SK-N-SH (cell line): ENCODE measurements around the gene ZDHHC14. TPM values are rescaled to one million over a fixed set of nuclear protein-coding genes. Genes with fewer than 3 reads are reported as not detected.

Experiments used
- CTCF ChIA-PET: fragments of 300-600, 350-600 bp; formaldehyde crosslinking; extraction: SDS; loops from one replicate; lab custom pipeline; 2021; lab: Yijun Ruan, JAX
- POLR2A ChIA-PET: fragments of 350-600 bp; sonication (Branson Sonifier 250); formaldehyde crosslinking; extraction: SDS; loops from one replicate; lab custom pipeline; 2020; ENCODE audit warnings: antibody characterized with exemption, inconsistent platforms; lab: Yijun Ruan, JAX
- DNase-seq: peaks from one replicate; pipeline ENCODE4 v3.0.0; 2012
- H2AFZ ChIP-seq: fragments of 200-600 bp; sonication (generic); 2 replicates; pipeline ENCODE4 v1.8.1; 2016; ENCODE audit warnings: antibody characterized with exemption, mild to moderate bottlenecking, low read depth
- H3F3A ChIP-seq: fragments of 200-600 bp; sonication (generic); replicated peaks from 2 replicates; pipeline ENCODE3; 2016; ENCODE audit warnings: antibody characterized with exemption, mild to moderate bottlenecking; ENCODE audit not compliant: insufficient read depth
- H3K27ac ChIP-seq, 2 experiments: fragments of 200-500 bp in 1 of 2; fragments of 200-600 bp in 1 of 2; sonication (Bioruptor generic) in 1 of 2; sonication (generic), shearing (Covaris generic) in 1 of 2; 2 replicates each; pipeline versions ENCODE4 v1.5.1 to v1.6.1; 2014 to 2016; ENCODE audit warnings: low read depth in 2 of 2, inconsistent platforms in 1 of 2, low read length in 1 of 2, mild to moderate bottlenecking in 1 of 2, mixed read lengths in 1 of 2
- H3K27me3 ChIP-seq: fragments of 200-600 bp; sonication (generic), shearing (Covaris generic); 2 replicates; pipeline ENCODE4 v1.6.1; 2016; ENCODE audit warnings: mixed run types; ENCODE audit not compliant: insufficient read depth
- H3K36me3 ChIP-seq, 2 experiments: fragments of 200-500 bp in 1 of 2; fragments of 200-600 bp in 1 of 2; sonication (Bioruptor generic) in 1 of 2; sonication (generic) in 1 of 2; replicated peaks in 1 of 2; 2 replicates each; pipeline versions ENCODE3 to v1.5.1; 2014 to 2016; ENCODE audit warnings: low read length in 1 of 2, mild to moderate bottlenecking in 1 of 2; ENCODE audit not compliant: insufficient read depth in 2 of 2, control insufficient read depth in 1 of 2
- H3K4me1 ChIP-seq, 2 experiments: fragments of 200-500 bp in 1 of 2; fragments of 200-600 bp in 1 of 2; sonication (Bioruptor generic) in 1 of 2; sonication (generic), shearing (Covaris generic) in 1 of 2; 2 replicates each; pipeline versions ENCODE4 v1.5.1 to v1.6.1; 2014 to 2016; ENCODE audit warnings: low read depth in 1 of 2, low read length in 1 of 2, mixed run types in 1 of 2; ENCODE audit not compliant: insufficient read depth in 2 of 2, control insufficient read depth in 1 of 2
- H3K4me2 ChIP-seq: fragments of 200-600 bp; sonication (generic), shearing (Covaris generic); 2 replicates; pipeline ENCODE4 v1.6.1; 2017; ENCODE audit warnings: mixed run types
- H3K4me3 ChIP-seq, 2 experiments: fragments of 200-500 bp in 1 of 2; fragments of 200-600 bp in 1 of 2; sonication (Bioruptor generic) in 1 of 2; sonication (generic), shearing (Covaris generic) in 1 of 2; 2 replicates each; pipeline versions ENCODE4 v1.5.1 to v1.8.1; 2014 to 2016; ENCODE audit warnings: low read depth in 2 of 2, inconsistent platforms in 1 of 2, low read length in 1 of 2, mild to moderate bottlenecking in 1 of 2, mixed read lengths in 1 of 2, moderate library complexity in 1 of 2
- H3K79me2 ChIP-seq: fragments of 200-600 bp; sonication (generic); 2 replicates; pipeline ENCODE4 v1.8.1; 2017; ENCODE audit warnings: mild to moderate bottlenecking; ENCODE audit not compliant: insufficient read depth
- H3K9ac ChIP-seq: fragments of 200-600 bp; sonication (generic); 2 replicates; pipeline ENCODE4 v1.6.1; 2017; ENCODE audit warnings: mixed run types
- H3K9me2 ChIP-seq: fragments of 200-600 bp; sonication (generic); 2 replicates; pipeline ENCODE4 v1.6.1; 2017; ENCODE audit warnings: mixed run types
- H3K9me3 ChIP-seq: fragments of 200-600 bp; sonication (generic); 2 replicates; pipeline ENCODE4 v1.6.1; 2017; ENCODE audit warnings: mixed run types, mild to moderate bottlenecking, moderate library complexity
- H4K20me1 ChIP-seq: fragments of 200-600 bp; sonication (generic); 2 replicates; pipeline ENCODE4 v1.6.1; 2017; ENCODE audit warnings: mild to moderate bottlenecking, mixed run types; ENCODE audit not compliant: insufficient read depth
- CHD2 ChIP-seq: fragments of 150-350 bp; IDR thresholded peaks from 2 replicates; pipeline ENCODE4 v1.6.1; 2018; ENCODE audit warnings: low read length; ENCODE audit not compliant: partially characterized antibody
- ELF1 ChIP-seq: IDR thresholded peaks from 2 replicates; pipeline ENCODE4 v1.4.0; 2012
- EP300 ChIP-seq, 2 experiments: IDR thresholded peaks; 2 replicates each; pipeline versions ENCODE4 v1.4.0 to v1.6.1; 2012; ENCODE audit warnings: borderline replicate concordance in 1 of 2, low read depth in 1 of 2, low read length in 1 of 2
- FOXJ3 ChIP-seq: sonication (generic); formaldehyde crosslinking; IDR thresholded peaks from 2 replicates; pipeline ENCODE4 v1.5.1; 2020; ENCODE audit warnings: mild to moderate bottlenecking, missing genetic modification reagents
- FOXM1 ChIP-seq: IDR thresholded peaks from 2 replicates; pipeline ENCODE4 v1.4.0; 2012; ENCODE audit warnings: low read depth, mild to moderate bottlenecking
- GATA2 ChIP-seq: sonication (generic); formaldehyde crosslinking; IDR thresholded peaks from 2 replicates; pipeline ENCODE4 v1.5.0; 2020; ENCODE audit warnings: mild to moderate bottlenecking, missing genetic modification reagents
- IRF3 ChIP-seq: fragments of 150-350 bp; IDR thresholded peaks from 2 replicates; pipeline ENCODE4 v1.6.1; 2016; ENCODE audit warnings: mild to moderate bottlenecking, low read depth, low read length
- JUND ChIP-seq: IDR thresholded peaks from 2 replicates; pipeline ENCODE4 v1.4.0; 2012
- MXI1 ChIP-seq: IDR thresholded peaks from 2 replicates; pipeline ENCODE4 v1.6.1; 2012; ENCODE audit warnings: mild to moderate bottlenecking, low read depth, low read length, improper control_type of control experiment
- NRF1 ChIP-seq: IDR thresholded peaks from 2 replicates; pipeline ENCODE4 v1.6.1; 2012; ENCODE audit warnings: low read depth, mild to moderate bottlenecking, low read length
- RCOR1 ChIP-seq: fragments of 150-350 bp; IDR thresholded peaks from 2 replicates; pipeline ENCODE4 v1.6.1; 2017; ENCODE audit warnings: antibody characterized with exemption, low read length
- RXRA ChIP-seq: IDR thresholded peaks from 2 replicates; pipeline ENCODE4 v1.4.0; 2012; ENCODE audit warnings: low read depth, mild to moderate bottlenecking, borderline replicate concordance
- TAF1 ChIP-seq: IDR thresholded peaks from 2 replicates; pipeline ENCODE4 v1.6.1; 2012; ENCODE audit warnings: low read depth, mild to moderate bottlenecking, low read length, moderate library complexity, borderline replicate concordance
- TEAD4 ChIP-seq: IDR thresholded peaks from 2 replicates; pipeline ENCODE4 v1.4.0; 2012; ENCODE audit warnings: mild to moderate bottlenecking, borderline replicate concordance; ENCODE audit not compliant: insufficient read depth
- YY1 ChIP-seq: IDR thresholded peaks from 2 replicates; pipeline ENCODE4 v1.4.0; 2012; ENCODE audit warnings: low read depth, mild to moderate bottlenecking
- WGBS: methylation state at CpG from one replicate; pipeline ENCODE4 v1.1.6; 2017; ENCODE audit warnings: low lambda C conversion rate; 5-methylcytosine and 5-hydroxymethylcytosine counted together
- polyA plus RNA-seq, 3 experiments: library from polyadenylated mRNA; depleted of rRNA; stranded (reverse); fragments of >200 nt; gene quantifications; 2 replicates each; pipeline ENCODE4 v1.2.3, GENCODE V29; 2012
- TF ChIP-seq, protein P1 (sequence below): IDR thresholded peaks from 2 replicates; pipeline ENCODE4 v1.4.0; 2012; ENCODE audit warnings: low read depth, borderline replicate concordance

The ZDHHC14 gene
- polyA plus RNA-seq, 1 of the 3 experiments (the other 2 are of a cell fraction): 5.4 TPM

DNA sequence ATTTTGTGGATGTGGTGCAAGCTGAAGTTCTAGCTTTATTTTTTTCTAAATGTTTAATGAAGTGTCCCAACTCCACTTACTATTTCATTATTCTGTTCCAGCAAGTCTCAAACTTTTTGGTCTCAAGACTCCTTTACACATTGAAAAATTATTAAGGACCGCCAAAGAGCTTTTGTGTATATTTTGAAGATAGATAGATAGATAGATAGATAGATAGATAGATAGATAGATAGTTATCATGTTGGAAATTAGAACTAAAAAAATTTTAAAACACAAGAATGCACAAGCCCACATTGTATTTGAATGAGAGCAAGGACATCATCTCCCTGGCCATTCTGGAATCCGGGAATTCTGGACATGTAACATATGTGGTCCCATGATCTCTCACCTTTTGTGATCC, 260.8 kb downstream of the ZDHHC14 start:
- Histone ChIP-seq H3F3A (no peaks in the 10 kb centered on the region), H3K36me3 (no peaks in the 10 kb centered on the region), H3K79me2 (no peaks in the 10 kb centered on the region), H3K9ac (no peak overlapping the region), H4K20me1 (no peaks in the 10 kb centered on the region), H3K4me2 (no peak overlapping the region), H3K27me3 (no peaks in the 10 kb centered on the region), H3K4me3 (no peak overlapping the region), H2AFZ (no peak overlapping the region), H3K4me1 (peaks cover 0 to 9% of the 10 kb centered on the region in 2 experiments; a peak in 1 of 4 replicates), H3K27ac (no peak overlapping the region), H3K9me2 (no peaks in the 10 kb centered on the region), H3K9me3 (no peaks in the 10 kb centered on the region)
- POLR2A ChIA-PET: no interaction called here
- 92% methylated on average over 2 of the region's 2 CpGs for WGBS
- DNase-seq: no peak
- CTCF ChIA-PET: interaction anchor here (0.6 kb wide), 1 partner anchor 609 kb away, joined by 3 read pairs; no protein-coding TSS in a partner anchor
- TF ChIP-seq TAF1: no peak
- TF ChIP-seq GATA2 (CRISPR knock-in tag): no peak
- TF ChIP-seq, protein P1, sequence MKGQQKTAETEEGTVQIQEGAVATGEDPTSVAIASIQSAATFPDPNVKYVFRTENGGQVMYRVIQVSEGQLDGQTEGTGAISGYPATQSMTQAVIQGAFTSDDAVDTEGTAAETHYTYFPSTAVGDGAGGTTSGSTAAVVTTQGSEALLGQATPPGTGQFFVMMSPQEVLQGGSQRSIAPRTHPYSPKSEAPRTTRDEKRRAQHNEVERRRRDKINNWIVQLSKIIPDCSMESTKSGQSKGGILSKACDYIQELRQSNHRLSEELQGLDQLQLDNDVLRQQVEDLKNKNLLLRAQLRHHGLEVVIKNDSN: no peak
- no peak for TF ChIP-seq MXI1

GRCh38 chr6:157642736-157643135, 261.7 kb downstream of the ZDHHC14 start:
- no peak for TF ChIP-seq CHD2
- no peak for TF ChIP-seq IRF3
- no peak for TF ChIP-seq RCOR1
- no peak for TF ChIP-seq ELF1
- TF ChIP-seq NRF1: no peak
- no peak for TF ChIP-seq RXRA
- no peak for TF ChIP-seq MXI1
- no peak for TF ChIP-seq JUND
- no peak for TF ChIP-seq EP300 (IDR thresholded peaks at IDR 0.05; ENCODE audit: borderline replicate concordance in 1 of 2, low read depth in 1 of 2, low read length in 1 of 2)
- TF ChIP-seq TEAD4: no peak
- TF ChIP-seq YY1: no peak
- TF ChIP-seq FOXJ3 (CRISPR knock-in tag): no peak
- no peak for TF ChIP-seq FOXM1
- no peaks in the 10 kb centered on the region for H3K9me3 ChIP-seq
- H3K27ac ChIP-seq: no peak overlapping the region
- DNase-seq: no peak
- H3F3A ChIP-seq: no peaks in the 10 kb centered on the region
- no peaks in the 10 kb centered on the region for H3K79me2 ChIP-seq
- no peak overlapping the region for H3K9ac ChIP-seq
- WGBS: 100% methylated on average over 1 of the region's 3 CpGs
- H2AFZ ChIP-seq: no peak overlapping the region
- no peaks in the 10 kb centered on the region for H3K27me3 ChIP-seq
- H4K20me1 ChIP-seq: no peaks in the 10 kb centered on the region
- H3K36me3 ChIP-seq: no peaks in the 10 kb centered on the region
- POLR2A ChIA-PET: no interaction called here
- H3K4me3 ChIP-seq: no peak overlapping the region
- no peak overlapping the region for H3K4me2 ChIP-seq
- CTCF ChIA-PET: interaction anchor here (0.7 to 1.3 kb wide), 3 partner anchors 24 to 328 kb away, joined by 3 to 4 read pairs (median 3); no protein-coding TSS in a partner anchor
- no peaks in the 10 kb centered on the region for H3K9me2 ChIP-seq
- H3K4me1 ChIP-seq: peaks cover 0 to 9% of the 10 kb centered on the region in 2 experiments; a peak in 1 of 4 replicates
